Activated CD8-positive, alpha-beta memory T cell treated with anti-CD3 and anti-CD28 coated beads for 1 hour (primary cell): Measurements from ENCODE around the gene BABAM2.
"Not testable (repeated sequence)": the region's sequence is repeated elsewhere in the genome, so short reads cannot be mapped to it uniquely, and the experiment has no call there.

Source experiments
- DNase-seq, 2 donors: peaks; one replicate each; pipeline ENCODE4 v3.0.0-alpha.2; 2020; ENCODE audit warnings: low read depth in 1 of 2; ENCODE audit errors: extremely low read depth in 1 of 2

Gene BABAM2

DNA sequence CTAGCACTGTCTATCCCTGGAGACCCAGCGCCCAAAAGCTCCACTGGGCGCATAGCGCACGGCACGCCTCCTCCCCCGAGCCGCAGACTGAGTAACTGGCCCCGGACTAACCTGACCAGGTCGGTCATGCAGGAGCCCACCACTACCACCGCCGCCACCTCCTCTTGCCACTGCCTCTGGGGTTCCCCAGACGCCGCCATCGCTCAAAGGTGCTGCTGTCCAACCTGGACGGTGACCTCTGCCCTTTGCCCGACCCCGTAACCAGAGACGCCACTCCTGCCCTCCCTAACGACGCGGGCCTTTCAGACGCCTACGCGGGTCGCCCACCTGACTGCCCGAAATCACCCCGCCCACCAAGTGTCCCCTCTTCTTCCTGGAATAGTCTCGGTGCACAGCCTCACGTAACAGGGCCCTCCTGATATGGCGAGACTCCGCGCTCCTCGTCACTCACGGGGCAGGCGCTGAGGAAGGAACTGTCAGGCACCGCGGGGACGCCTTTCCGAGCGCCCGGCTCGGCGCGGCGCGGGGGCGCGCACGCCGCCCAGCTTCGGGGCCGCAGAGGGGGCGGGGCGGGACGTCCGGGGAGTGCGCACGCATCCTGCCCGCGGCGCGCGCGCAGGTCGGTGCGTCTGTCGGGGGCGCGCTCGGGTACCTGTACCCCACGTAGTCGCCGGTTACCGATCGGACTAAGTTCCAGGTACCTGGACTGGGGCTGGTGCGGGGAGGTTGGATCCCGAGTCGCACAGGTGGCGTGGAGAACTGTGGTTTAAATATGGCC lies at the start of gene BABAM2, which contains the start of gene RBKS:
TSS of gene BABAM2 (plus strand) at position 584 of the 778 bp plus-strand sequence. CDS start 3,828 bp downstream, outside the sequence.
TSS of gene RBKS (minus strand) at position 242 of the 778 bp plus-strand sequence. CDS start at position 200, 42 bp downstream.
- peak; percentile 76 to 86 for DNase-seq

- DNase-seq = no peak
Measured at GRCh38 chr2:27842894-27843293, 47.6 kb upstream of the BABAM2 start.

- no peak for DNase-seq
Measured at GRCh38 chr2:27843992-27844391, 46.5 kb upstream of the BABAM2 start.

DNA sequence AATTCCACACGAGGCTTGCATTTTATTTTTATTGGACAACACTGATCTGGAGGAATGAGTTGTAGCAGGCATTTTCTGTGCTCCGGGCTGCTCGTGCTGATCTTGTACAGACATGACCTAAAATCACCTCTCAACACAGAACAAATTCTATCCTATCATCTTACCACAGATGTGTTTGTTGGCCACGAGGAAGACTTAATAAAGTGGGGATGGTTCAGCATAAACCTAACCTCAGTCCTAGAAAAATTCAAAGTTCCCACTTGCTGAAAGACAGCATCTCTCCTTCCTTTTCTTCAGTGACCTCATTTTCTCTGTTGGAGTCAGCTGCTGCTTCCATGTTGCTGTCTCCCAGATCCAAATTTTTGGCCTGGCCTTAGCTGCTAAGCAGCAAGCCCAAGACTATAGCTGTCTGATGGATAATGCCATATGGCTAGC lies 45.7 kb upstream of the BABAM2 start:
- no peak for DNase-seq

DNA sequence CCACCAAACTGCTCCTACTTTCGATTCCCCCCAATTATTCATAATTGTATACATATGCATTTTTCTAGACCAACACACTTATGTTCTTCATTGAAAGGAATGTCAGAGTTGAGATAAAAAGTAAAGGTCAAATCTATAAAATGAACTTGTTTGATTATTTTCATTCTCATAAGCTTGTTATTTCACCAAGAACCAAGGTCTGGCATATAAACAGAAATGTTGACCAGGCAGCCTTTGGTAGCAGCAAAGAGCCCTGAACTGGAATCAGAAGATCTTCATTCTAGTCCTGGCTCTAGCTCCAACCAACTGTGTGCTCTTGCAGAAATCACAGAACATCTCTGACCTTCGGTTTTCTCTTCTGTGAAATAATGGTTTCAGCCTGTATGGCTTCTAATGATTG lies 43.2 kb upstream of the BABAM2 start:
- no peak for DNase-seq

GRCh38 chr2:27849558-27850205 lies 40.8 kb upstream of the BABAM2 start:
- DNase-seq = no peak

DNA sequence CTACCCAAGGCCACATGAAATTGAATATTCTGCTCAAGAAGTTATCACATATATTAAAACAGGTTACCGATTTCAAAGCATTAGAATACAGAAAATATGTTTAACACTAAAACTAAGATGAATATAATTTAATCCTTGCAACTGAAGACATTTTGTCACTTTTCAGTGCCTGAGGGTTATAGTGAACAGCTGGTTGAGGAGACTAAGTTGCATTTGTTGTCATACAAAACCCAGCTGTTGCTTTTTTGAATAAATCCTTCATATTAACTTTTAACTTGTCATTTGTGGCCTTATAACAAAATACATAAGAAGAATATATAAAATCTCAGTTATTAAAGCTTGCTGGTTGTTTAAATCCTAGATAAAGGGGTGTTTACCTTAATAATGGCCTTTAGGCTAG lies 37.8 kb upstream of the BABAM2 start:
- DNase-seq = no peak

DNA sequence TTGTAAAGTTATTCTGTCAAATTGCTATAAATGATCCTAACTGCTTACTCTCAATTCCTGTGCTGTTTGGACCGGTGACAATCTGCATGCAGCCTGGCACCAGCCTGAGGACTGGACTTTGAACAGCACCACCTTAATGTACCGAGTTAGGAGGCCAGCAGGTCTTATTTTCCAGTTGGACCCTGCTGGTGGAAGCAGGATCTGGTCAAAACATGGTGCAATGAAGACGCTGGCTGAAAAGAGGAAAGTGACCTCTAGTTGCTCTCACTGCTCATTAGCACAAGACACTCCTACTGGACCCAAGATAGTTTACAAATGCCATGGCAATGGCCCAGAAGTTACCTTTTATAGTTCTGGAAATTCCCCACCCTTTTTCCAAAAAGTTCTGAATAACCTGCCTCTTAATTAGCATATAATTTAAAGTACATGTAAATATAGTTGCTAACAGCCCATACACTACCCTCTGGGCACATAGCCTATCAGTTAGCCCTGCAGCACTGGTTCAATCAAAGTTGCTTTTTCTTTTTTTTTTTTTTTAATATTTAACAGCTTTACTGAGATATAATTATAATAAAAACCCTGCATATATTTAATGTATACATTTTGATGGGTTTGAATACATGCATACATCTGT lies 36.2 kb upstream of the BABAM2 start:
- no peak for DNase-seq

DNA sequence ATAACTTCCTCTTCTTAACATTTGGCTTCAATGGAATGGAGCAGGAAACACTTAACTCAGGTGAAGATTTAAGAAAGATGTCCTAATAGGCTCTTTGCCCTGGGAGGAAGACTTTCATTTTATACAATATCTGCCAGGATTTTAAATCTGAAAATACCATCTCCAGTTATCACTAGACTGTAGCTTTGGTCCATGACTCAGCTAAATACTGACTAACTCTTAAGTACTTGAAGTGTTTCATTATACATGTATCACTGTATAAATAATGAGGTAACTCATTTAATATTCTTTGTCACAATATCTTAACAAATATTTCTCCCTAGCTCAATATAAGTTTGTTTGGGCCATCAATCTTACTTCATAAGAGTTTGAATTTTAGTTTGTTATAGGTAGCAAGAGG lies 35.1 kb upstream of the BABAM2 start:
- DNase-seq = no peak

- DNase-seq = no peak
Measured at GRCh38 chr2:27856386-27856785, 34.1 kb upstream of the BABAM2 start.

DNA sequence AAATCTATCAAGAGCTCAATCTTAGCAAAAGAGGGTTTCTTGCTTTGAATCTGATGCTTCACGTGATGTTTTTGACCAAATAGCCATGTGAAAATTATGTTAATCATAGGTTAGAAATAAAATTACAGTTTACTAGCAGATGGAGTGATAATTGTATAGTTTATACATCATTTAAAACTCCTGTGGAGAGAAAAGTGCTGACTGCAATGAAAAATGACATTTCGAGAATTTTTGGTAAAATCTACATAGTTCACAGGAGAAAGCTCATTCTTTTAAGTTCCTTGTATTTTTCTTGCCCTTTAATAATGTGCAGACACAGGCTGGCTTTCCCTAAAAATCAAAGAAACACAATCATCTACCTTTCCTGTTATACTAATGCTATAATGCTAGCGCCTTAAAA lies 33.6 kb upstream of the BABAM2 start:
- DNase-seq = no peak

DNA sequence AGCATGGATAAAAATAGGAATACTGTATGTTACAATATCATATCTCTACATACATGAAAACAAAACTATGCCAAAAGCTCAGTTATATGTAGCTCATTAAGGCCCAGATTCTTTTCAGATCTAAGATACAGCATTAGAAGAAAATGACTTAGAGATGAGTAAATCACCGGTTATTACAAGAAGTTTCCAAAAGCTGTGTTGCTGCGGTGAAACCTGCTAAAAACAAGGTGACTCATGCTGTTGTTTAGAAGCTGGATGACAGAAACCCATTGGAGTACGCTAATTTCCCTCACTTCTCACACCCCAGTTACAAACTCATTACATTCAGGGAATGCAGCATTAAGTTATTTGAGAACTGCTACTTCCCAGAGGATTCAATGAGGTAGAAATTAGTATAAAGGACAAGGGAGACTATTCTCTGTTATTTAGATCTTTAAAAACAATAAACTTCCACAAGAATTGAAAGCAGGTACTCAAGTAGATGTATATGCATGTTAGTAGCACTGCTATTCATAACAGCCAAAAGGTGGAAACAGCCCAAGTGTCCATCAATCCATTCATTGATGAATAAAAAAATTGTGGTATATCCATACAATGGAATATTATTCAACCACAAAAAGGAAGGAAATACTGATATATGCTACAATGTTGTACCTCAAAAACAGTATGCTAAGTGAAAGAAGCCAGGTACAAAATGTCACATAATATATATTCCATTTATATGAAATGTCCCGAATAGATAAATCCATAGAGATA lies 32.9 kb upstream of the BABAM2 start:
- DNase-seq = no peak

- DNase-seq = no peak
Measured at GRCh38 chr2:27860111-27860510, 30.4 kb upstream of the BABAM2 start.

DNA sequence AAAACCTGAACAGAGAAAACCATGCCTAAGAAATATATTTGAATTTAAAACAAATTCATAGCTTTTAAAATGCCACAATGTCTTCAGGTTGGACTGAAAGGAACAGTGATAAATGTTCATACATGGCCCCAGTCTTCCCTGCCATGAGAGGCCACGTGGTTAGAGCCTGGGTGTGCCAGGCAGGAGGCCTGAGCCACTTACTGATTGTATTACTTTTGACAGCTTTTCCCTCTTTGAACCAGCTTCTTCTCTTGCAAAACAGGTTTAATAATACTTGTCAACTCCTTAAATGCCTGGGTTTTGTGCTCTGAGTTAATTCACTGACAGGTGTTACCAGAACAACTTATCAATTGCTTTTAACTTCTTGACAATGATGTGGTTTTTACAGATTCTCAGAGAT lies 27.4 kb upstream of the BABAM2 start:
- no peak for DNase-seq

GRCh38 chr2:27863955-27864354 lies 26.6 kb upstream of the BABAM2 start:
- DNase-seq = not testable (repeated sequence)

DNA sequence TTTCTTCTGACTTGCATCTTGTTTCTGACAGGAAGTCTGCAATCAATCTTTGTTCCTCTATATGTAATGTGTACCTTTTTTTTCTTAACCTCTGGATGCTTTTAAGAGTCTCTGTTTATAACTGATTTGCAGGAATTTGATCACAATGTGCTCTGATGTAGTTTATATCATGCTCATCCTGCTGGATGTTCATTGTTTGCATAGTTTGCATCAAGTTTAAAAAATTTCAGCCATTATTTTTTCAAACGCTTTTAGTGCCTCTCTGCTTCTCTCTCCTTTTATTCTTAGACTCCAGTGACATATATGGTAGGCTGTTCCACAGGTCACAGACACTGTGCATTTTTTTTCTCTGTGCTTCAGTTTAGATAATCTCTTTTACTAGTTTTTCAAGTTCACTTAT lies 24.3 kb upstream of the BABAM2 start:
- DNase-seq = no peak

DNA sequence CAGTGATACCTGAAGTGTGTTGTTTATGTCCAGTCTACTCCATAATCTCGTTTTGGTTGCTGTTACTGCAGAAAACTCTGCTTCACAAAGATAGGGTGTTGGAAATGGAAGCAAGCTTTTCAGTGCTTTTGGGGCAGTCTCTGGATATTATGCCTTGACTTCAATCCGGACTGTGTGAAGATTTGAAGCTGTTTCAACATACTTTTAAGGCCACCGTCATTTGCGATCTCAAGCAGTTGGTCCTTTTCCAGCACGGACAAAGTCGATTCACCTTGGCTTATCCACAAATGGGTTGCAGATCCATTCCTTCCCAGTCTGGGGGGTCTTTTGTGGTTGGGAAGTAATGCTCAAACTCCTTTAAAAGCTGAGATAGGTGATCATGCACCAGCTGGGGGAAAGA lies 20.8 kb upstream of the BABAM2 start:
- DNase-seq = no peak

- DNase-seq = no peak
Measured at GRCh38 chr2:27870724-27871123, 19.8 kb upstream of the BABAM2 start.

GRCh38 chr2:27871802-27872201 lies 18.7 kb upstream of the BABAM2 start:
- DNase-seq = no peak

DNA sequence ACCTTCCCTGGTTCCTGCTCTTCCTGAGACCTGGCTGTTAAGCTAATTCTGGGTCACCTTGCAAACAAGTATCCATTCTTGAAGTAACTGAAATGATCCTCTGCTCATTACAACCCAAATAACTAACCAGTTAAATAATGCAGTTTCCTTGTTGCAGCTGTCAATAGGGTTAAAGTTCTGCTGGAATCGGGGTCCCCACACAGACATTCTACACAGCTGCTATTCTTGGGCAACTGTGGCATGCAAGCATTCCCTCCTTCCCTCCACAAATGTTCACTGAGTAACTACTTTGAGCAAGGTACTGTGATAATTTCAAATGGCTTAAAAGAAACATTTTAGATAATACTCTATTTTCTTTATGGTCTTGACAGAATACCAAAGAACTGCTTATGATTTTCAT lies 17.4 kb upstream of the BABAM2 start:
- DNase-seq = no peak
